Measurements from ENCODE around the gene PHF1.

The PHF1 gene

DNA sequence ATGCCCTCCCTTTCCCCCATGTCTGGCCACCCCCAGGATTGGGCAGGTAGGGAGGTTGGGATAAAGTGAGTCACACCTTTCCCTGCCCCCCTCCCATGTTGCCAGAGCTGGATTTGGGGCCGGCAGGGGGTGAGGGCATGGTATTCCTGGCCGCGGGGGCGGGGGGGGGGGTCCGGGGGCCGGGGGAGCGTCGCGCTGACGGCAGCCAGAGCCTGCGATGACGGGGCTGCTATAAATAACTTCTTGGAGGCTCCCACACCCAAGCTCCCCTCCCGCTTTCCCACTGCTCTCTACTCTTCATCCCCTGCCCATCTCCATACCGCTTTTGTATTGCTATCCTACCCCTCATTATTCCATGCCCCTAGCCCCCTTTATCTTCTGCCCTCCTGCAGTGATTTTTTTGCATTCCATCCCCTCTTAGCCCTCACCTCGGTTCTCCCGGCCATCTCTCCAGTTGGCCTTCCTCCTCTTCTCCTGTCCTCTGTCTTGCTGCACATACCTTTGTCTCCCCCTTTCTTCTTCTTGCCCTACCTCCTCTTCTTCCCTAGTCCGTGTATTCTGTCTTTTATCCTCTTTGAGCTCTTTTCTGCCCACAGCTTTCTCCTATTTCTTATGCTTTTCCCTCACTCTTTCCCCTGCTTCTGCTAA lies 22.9 kb downstream of the PHF1 start:
- DNase-seq (ENCODE audit: low read depth) = no peak
- no peak overlapping the region for H3K4me3 ChIP-seq (ENCODE audit: low read depth, low read length)
- no peak for TF ChIP-seq MYC (IDR thresholded peaks at IDR 0.05; ENCODE audit: low read depth, low read length)
- TF ChIP-seq, protein P1, sequence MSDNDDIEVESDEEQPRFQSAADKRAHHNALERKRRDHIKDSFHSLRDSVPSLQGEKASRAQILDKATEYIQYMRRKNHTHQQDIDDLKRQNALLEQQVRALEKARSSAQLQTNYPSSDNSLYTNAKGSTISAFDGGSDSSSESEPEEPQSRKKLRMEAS (IDR thresholded peaks at IDR 0.05; ENCODE audit: low read depth, low read length) = no peak
- no peak for TF ChIP-seq CTCF (IDR thresholded peaks at IDR 0.05; ENCODE audit: low read depth, low read length)
- no peak for TF ChIP-seq POLR2A (IDR thresholded peaks at IDR 0.05; ENCODE audit: extremely low read depth, insufficient read length)

- no peak for TF ChIP-seq MYC (IDR thresholded peaks at IDR 0.05; ENCODE audit: low read depth, low read length)
- TF ChIP-seq, protein P1 (IDR thresholded peaks at IDR 0.05; ENCODE audit: low read depth, low read length) = no peak
- no peak for TF ChIP-seq CTCF (IDR thresholded peaks at IDR 0.05; ENCODE audit: low read depth, low read length)
- TF ChIP-seq POLR2A (IDR thresholded peaks at IDR 0.05; ENCODE audit: extremely low read depth, insufficient read length) = no peak
- H3K4me3 ChIP-seq (ENCODE audit: low read depth, low read length) = no peak overlapping the region
- DNase-seq (ENCODE audit: low read depth) = no peak
Observed at GRCh38 chr6:33434961-33435360, 24.1 kb downstream of the PHF1 start.

GRCh38 chr6:33437666-33438065 lies 26.9 kb downstream of the PHF1 start:
- no peak for DNase-seq (ENCODE audit: low read depth)
- no peak overlapping the region for H3K4me3 ChIP-seq (ENCODE audit: low read depth, low read length)
- TF ChIP-seq POLR2A (IDR thresholded peaks at IDR 0.05; ENCODE audit: extremely low read depth, insufficient read length) (no peak), MYC (IDR thresholded peaks at IDR 0.05; ENCODE audit: low read depth, low read length) (no peak), CTCF (IDR thresholded peaks at IDR 0.05; ENCODE audit: low read depth, low read length) (no peak)

DNA sequence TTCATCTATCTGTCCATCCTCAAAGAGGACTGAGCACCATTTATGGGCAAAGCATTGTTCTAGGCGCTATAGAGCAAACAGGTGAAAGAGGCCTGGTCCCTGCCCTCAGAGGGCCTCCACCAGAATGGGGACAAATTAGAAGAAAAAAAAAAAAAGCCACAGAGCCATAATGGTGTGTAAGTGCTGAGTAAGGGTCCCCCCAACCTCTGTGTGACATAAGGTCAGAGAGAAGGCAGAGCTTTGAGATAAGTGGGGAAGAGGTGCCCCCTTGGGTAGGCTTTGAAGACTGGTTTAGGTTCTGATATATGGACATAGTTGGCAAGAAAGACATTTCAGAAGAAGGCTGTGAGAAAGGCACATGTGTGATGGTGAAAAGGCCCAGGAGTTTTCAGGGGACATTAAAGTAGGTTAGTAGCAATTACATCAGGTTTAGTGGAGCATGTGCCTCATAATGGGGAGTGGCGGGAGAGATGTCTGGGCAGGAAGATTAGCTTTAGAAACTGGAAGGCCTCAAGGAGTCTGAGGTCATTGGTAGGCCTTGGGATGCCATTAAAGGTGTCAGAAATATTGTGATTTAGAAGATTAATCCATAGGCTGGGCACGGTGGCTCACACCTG lies 28.3 kb downstream of the PHF1 start:
- DNase-seq (ENCODE audit: low read depth) = no peak
- TF ChIP-seq, protein P1 (IDR thresholded peaks at IDR 0.05; ENCODE audit: low read depth, low read length) = no peak
- no peak for TF ChIP-seq POLR2A (IDR thresholded peaks at IDR 0.05; ENCODE audit: extremely low read depth, insufficient read length)
- TF ChIP-seq MYC (IDR thresholded peaks at IDR 0.05; ENCODE audit: low read depth, low read length) = no peak
- no peak for TF ChIP-seq CTCF (IDR thresholded peaks at IDR 0.05; ENCODE audit: low read depth, low read length)
- no peak overlapping the region for H3K4me3 ChIP-seq (ENCODE audit: low read depth, low read length)

DNA sequence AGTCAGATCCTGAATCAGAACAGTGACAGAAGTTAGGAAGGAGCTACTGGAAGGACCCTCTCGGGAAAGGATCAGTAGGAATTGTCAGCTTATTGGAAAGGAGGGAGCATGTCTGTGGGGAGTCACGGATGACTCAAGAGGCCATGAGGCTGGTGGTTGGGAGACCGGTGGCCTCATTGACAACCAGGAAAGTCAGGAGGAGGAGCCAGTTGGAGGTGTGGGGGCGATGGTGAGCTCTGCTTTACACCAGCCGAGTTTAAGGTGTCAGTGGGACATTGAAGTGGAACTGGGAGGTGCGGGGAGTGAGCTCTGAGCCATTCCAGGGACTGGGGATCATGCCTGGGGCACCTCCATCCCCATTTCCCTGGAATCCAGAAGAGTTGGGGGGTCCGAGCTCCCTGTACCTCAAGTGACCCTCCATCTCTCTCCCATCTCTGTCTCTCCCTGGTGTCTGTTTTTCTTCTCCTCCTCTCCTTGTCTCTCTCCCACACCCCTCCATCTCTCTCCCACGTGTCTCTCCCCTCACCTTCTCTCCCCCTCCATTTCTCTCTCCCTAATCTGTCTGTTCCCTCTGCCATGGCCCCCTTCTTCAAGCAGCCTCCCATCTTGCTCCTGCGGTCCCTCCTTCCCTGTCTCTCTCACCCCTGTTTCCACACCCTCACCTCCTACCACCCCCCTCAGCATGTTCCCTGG lies 29.3 kb downstream of the PHF1 start:
- TF ChIP-seq, protein P1 (IDR thresholded peaks at IDR 0.05; ENCODE audit: low read depth, low read length) = no peak
- TF ChIP-seq POLR2A (IDR thresholded peaks at IDR 0.05; ENCODE audit: extremely low read depth, insufficient read length) = no peak
- TF ChIP-seq MYC (IDR thresholded peaks at IDR 0.05; ENCODE audit: low read depth, low read length) = no peak
- TF ChIP-seq CTCF (IDR thresholded peaks at IDR 0.05; ENCODE audit: low read depth, low read length) = no peak
- no peak for DNase-seq (ENCODE audit: low read depth)
- no peak overlapping the region for H3K4me3 ChIP-seq (ENCODE audit: low read depth, low read length)

Data from NB4 (cell line).